ENCODE measurements around the gene CCR6. TPM values are rescaled to one million over a fixed set of nuclear protein-coding genes. Genes with fewer than 3 reads are reported as not detected.
"Not testable (repeated sequence)": the region's sequence is repeated elsewhere in the genome, so short reads cannot be mapped to it uniquely, and the experiment has no call there.

CCR6 gene
- not detected for total RNA-seq
- long read RNA-seq = 0 reads

GRCh38 chr6:167122827-167123657 lies at the start of gene CCR6:
Gene CCR6 (plus strand): TSS chr6:167123096. CDS start chr6:167136135, 13,039 bp downstream.
- DNase-seq (ENCODE audit: low spot score) = no peak
- intact Hi-C loops (cut with DNase I) = no loop called here

DNA sequence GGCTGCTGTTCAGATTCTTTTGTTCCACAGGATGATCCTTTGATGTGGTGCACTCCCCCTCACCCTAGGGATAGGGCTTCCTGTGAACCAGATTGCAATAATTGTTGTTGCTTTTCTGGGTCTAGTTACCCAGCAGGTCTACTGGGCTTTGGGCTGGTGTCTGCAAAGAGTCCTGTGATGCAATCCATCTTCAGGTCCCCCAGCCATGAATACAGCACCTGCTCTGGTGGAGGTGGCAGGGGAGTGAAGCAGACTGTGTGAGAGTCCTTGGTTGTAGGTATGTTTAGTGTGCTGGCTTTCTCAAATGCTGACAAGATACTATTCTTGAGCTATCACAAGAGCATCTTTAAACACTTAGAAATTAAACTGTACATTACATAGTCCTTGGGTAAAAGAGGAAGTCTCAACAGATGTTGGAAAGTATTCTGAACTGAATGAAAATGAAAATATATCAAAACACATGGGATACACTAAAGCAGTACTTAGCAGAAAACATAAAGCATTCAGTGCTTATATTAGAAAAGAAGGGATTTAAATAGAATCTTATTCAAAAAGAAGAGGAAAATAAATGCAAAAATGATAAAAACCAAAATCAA lies 49.1 kb upstream of the CCR6 start:
- intact Hi-C loops (cut with DNase I) = no loop called here

GRCh38 chr6:167077241-167077932 lies 45.5 kb upstream of the CCR6 start:
- DNase-seq (ENCODE audit: low spot score) = no peak
- intact Hi-C loops (cut with DNase I) = no loop called here

More for the DNA sequence above, 49.1 kb upstream of the CCR6 start:
- DNase-seq (ENCODE audit: low spot score) = no peak

DNA sequence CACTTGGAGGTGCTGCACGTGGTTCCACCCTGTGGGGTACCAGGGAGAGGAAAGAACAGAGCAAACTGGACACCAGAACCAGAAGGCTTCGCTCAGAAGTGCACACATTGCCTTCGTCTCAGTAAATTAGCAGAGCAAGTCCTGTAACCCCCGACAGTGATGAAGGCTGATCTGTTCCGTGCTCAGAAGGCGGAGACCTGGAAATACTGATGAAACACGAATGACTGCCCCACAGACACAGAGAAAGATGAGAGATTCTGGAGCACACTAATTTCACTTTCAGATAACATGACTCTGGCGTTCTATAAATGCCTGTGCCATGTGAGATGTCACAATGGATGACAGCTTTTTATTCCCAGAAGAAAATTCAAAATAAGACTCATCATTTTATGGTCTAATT lies 44.2 kb upstream of the CCR6 start:
- intact Hi-C loops (cut with DNase I) = no loop called here
- no peak for DNase-seq (ENCODE audit: low spot score)

DNA sequence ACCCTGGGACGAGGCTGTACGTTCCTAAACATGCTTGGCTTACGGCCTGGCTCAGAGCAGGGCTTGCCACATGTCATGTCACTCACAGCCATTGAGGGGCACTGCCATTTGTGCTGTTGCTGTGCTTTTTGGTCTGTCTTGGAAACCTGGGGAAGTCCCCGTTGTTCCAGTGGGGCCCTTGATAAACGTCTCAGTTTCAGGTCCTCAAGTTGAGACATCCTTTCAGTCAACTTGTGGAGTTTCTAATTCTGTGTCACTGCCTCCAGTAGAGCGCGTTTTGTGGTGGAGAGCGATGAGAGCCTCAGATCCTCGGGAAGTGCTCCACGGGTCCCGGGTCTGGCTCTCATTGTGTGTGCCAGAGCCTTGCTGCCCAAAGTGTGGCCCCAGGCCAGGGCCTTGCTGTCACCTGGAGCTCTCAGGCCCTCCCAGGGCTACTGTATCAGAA lies 43.0 kb upstream of the CCR6 start:
- no peak for DNase-seq (ENCODE audit: low spot score)
- intact Hi-C loops (cut with DNase I) = no loop called here

DNA sequence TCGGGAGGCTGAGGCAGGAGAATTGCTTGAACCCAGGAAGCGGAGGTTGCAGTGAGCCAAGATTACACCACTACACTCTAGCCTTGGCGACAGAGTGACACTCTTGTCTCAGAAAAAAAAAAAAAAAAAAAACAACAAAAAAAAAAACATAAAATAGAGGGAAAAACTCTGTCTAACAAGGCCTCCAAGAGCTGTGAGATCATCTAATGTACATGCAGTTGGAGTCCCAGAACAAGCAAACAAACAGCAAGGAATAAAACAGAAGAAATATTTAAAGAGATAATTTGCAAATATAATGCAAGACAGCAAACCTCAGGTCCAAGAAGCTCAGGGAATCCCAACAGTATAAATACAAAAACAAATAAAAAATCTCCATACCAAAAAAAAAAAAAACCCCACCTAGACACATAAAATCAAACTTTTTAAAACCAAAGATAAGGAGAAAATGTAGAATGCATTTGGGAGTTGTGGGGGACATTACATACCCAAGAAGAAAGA lies 35.0 kb upstream of the CCR6 start:
- no peak for DNase-seq (ENCODE audit: low spot score)
- intact Hi-C loops (cut with DNase I) = no loop called here

GRCh38 chr6:167088741-167089140 lies 34.2 kb upstream of the CCR6 start:
- intact Hi-C loops (cut with DNase I); DNase-seq (ENCODE audit: low spot score): not testable (repeated sequence)

- intact Hi-C loops (cut with DNase I) = no loop called here
- DNase-seq (ENCODE audit: low spot score) = no peak
Measured at GRCh38 chr6:167089243-167090142, 33.4 kb upstream of the CCR6 start.

DNA sequence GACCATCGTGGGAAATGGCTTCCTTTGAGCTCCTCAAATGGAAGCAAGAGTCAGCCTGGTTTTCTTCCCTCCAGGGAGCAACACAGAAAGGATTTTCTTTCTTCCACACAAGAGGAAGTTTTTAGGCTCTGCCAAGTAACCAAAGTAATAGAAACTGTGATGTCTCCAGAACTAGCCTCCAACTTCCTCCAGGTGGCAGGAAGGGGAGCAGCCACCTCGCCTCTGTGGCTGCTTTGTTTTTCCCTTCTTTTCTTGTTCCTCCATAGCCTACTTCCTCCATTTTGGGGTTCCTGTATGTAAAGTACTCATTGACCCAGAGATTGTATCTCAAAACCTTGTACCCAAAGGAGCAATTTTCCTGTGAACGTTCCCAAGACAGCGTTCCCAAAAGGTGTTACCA lies 32.7 kb upstream of the CCR6 start:
- intact Hi-C loops (cut with DNase I) = no loop called here
- no peak for DNase-seq (ENCODE audit: low spot score)

GRCh38 chr6:167091026-167091804 lies 31.7 kb upstream of the CCR6 start:
- intact Hi-C loops (cut with DNase I) = no loop called here
- DNase-seq (ENCODE audit: low spot score) = no peak

GRCh38 chr6:167091805-167092107 lies 31.1 kb upstream of the CCR6 start:
- intact Hi-C loops (cut with DNase I) = no loop called here
- DNase-seq (ENCODE audit: low spot score) = no peak

DNA sequence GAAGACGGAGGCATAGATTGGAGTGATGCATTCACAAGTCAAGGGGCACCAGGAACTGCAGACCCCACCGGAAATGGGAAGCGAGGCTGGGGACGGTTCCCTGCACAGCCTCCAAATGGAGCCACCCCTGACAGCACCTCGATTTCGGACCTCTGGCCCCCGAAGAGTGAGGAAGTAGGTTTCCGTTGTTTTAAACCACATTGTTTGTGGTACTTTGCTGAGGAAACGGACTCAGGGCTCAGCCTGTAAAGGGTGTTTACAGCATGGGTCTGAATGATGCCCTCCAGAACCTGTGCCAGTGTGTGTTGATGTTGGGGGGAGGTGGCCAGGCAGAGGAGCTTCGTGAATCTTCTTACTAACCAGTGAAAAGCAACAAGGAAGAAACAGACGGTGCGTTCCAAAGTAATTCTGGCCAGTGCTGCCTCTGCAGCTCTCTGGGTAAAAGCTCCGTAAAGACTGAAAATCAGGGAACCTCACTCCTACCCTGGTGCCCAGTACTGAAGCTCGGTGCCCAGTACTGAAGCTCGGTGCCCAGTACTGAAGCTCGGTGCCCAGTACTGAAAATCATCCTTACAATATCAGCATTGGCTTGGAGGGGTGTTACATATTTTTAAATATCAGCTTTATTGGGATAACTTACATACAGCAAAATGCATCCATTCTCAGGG lies 30.1 kb upstream of the CCR6 start:
- no peak for DNase-seq (ENCODE audit: low spot score)
- intact Hi-C loops (cut with DNase I) = no loop called here

DNA sequence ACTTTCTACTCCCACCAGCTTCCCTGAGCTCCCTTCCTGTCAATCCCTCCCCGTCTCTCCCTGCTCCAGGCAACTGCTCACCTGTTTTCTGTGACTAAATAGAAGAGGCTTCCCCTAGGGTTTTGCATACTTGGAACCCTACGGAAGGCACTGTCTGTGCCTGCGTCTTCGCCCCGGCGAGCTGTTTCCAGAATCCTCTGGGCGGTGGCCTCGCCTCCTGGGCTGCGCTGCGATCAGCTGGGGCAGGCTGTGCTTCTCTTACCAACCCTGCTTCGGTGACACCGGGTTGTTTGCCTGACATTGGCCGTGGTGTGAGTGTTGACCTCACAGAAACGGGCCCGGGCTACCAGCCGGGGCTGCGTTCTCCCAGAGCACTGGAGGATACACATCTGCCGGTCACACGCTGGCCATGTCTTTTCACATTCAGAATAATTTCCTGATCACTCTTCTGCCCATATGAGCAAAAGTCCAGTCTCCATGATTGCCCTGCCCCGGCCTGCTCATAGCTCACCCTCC lies 29.4 kb upstream of the CCR6 start:
- intact Hi-C loops (cut with DNase I) = no loop called here
- DNase-seq (ENCODE audit: low spot score) = no peak

GRCh38 chr6:167093922-167094432 lies 28.9 kb upstream of the CCR6 start:
- no peak for DNase-seq (ENCODE audit: low spot score)

DNA sequence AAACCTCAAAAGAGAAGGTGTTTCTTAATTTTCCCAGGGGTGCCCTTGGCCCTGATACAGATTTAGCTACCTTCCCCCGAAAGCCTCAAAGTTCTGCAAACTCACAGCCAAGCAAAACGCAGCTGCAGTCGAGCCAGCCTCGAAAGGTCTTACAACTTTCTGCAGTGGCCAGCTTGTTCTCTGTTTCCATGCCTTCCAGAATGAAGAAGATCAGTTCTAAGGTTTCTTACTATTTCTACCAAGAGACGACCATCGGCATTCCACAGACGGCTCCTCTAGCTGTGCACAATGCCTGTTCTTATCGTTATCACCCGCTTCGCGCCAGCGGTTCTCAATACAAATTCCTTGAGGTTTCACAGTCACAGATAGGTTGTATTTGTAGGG lies 28.5 kb upstream of the CCR6 start:
- intact Hi-C loops (cut with DNase I) = no loop called here
- DNase-seq (ENCODE audit: low spot score) = peak; percentile 53

More at GRCh38 chr6:167093922-167094432, 28.9 kb upstream of the CCR6 start:
- intact Hi-C loops (cut with DNase I) = no loop called here

DNA sequence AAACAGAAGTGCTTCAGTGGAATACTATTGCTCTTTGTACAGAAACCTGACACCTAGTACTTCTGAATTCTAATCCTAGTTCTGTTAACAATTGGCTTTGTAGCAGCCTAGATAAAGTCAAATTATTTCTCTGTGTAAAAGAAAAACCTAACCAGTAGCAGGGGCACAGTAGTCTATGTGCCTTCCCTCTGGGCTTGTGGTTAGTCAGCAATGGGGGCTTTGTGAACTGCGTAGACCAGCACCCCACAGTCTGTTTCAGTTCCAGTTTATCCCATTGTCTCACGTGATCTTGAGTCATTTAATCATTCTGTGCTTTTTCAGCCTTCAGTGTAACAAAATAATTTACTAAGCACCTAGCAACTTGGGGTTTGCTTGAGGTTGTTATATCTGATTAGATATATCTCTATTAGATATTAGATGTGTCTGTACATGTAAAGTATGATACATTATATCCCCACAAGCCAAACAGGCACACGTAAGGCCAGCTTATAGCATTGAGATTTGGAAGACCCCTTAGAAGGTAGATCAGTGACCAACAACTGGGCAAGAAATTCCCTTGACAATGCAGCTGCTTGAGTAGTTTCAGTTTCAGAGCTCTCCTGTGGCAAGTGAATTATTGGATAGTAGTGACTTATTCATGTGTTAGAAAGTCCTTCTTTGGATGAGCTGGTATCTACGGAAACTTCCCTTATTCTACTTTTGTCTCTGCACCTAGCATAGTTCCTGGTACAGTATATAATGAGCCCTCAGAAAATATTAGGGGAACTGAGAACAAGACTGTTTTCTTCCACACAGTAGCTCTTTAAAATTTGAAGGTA lies 27.9 kb upstream of the CCR6 start:
- DNase-seq (ENCODE audit: low spot score) = no peak
- intact Hi-C loops (cut with DNase I) = no loop called here

GRCh38 chr6:167095888-167096287 lies 27.0 kb upstream of the CCR6 start:
- intact Hi-C loops (cut with DNase I) = no loop called here
- no peak for DNase-seq (ENCODE audit: low spot score)
